HEK293 (cell line): Measurements from ENCODE around the gene HDHD2.
A peak's percentile ranks its signal among the peaks of the same experiment; 100 is the strongest.

ENCODE experiments used
- CTCF ChIA-PET: fragments of 350-600 bp; formaldehyde crosslinking; extraction: SDS; loops from one replicate; lab custom pipeline; 2021; ENCODE audit warnings: antibody characterized with exemption; lab: Yijun Ruan, JAX
- POLR2A ChIA-PET: fragments of 300-600 bp; formaldehyde crosslinking; extraction: SDS; loops from one replicate; lab custom pipeline; 2020; ENCODE audit warnings: antibody characterized with exemption, inconsistent platforms; lab: Yijun Ruan, JAX
- H3K27ac ChIP-seq: fragments of 200-500 bp; sonication (Bioruptor generic); 2 replicates; pipeline ENCODE4 v1.5.1; 2014; ENCODE audit warnings: low read depth, low read length, control low read depth, inconsistent platforms; ENCODE audit errors: extremely low read depth
- H3K36me3 ChIP-seq, 2 experiments: fragments of 200-500 bp in 1 of 2; sonication (Bioruptor generic) in 1 of 2; 1 replicate in 1 of 2; 2 replicates in 1 of 2; pipeline ENCODE4 v1.5.1; 2014 to 2017; ENCODE audit warnings: inconsistent platforms in 2 of 2, low read length in 2 of 2; ENCODE audit not compliant: control insufficient read depth in 2 of 2, insufficient read depth in 1 of 2
- H3K4me1 ChIP-seq: fragments of 200-500 bp; sonication (Bioruptor generic); 2 replicates; pipeline ENCODE4 v1.5.1; 2014; ENCODE audit warnings: mild to moderate bottlenecking, low read length, inconsistent platforms; ENCODE audit not compliant: control insufficient read depth, insufficient read depth
- H3K4me3 ChIP-seq: 2 replicates; pipeline ENCODE4 v1.5.1; 2011; ENCODE audit warnings: low read depth, mild to moderate bottlenecking, control low read depth, low read length, moderate library complexity
- H3K9me3 ChIP-seq: fragments of 200-500 bp; sonication (Bioruptor generic); 2 replicates; pipeline ENCODE4 v1.5.1; 2014; ENCODE audit warnings: low read depth, low read length, inconsistent platforms; ENCODE audit not compliant: control insufficient read depth, insufficient read depth
- EGR2 ChIP-seq: fragments of 450-650 bp; formaldehyde crosslinking; IDR thresholded peaks from 2 replicates; pipeline ENCODE4 v1.5.1; 2016; ENCODE audit warnings: low read depth, missing biosample characterization, missing genetic modification characterization
- FEZF1 ChIP-seq: fragments of 450-650 bp; formaldehyde crosslinking; IDR thresholded peaks from 2 replicates; pipeline ENCODE4 v1.5.1; 2016; ENCODE audit warnings: missing biosample characterization, missing genetic modification characterization
- KLF9 ChIP-seq: fragments of 450-650 bp; formaldehyde crosslinking; IDR thresholded peaks from 2 replicates; pipeline ENCODE4 v1.5.1; 2016; ENCODE audit warnings: missing biosample characterization, missing genetic modification characterization, low read depth
- OSR2 ChIP-seq: fragments of 450-650 bp; formaldehyde crosslinking; IDR thresholded peaks from 2 replicates; pipeline ENCODE4 v1.5.1; 2016; ENCODE audit warnings: missing biosample characterization, missing genetic modification characterization
- OVOL3 ChIP-seq: fragments of 450-650 bp; formaldehyde crosslinking; IDR thresholded peaks from 2 replicates; pipeline ENCODE4 v1.5.1; 2016; ENCODE audit warnings: missing biosample characterization, missing genetic modification characterization
- PRDM6 ChIP-seq: fragments of 450-650 bp; formaldehyde crosslinking; IDR thresholded peaks from 2 replicates; pipeline ENCODE4 v1.5.1; 2017; ENCODE audit warnings: missing biosample characterization, missing genetic modification characterization
- REST ChIP-seq: fragments of 450-650 bp; formaldehyde crosslinking; IDR thresholded peaks from 2 replicates; pipeline ENCODE4 v1.5.1; 2016; ENCODE audit warnings: missing biosample characterization, missing genetic modification characterization
- SP3 ChIP-seq: fragments of 450-650 bp; formaldehyde crosslinking; IDR thresholded peaks from 2 replicates; pipeline ENCODE4 v1.5.1; 2016; ENCODE audit warnings: missing biosample characterization, missing genetic modification characterization
- ZNF175 ChIP-seq: fragments of 450-650 bp; formaldehyde crosslinking; IDR thresholded peaks from 2 replicates; pipeline ENCODE4 v1.5.1; 2016; ENCODE audit warnings: missing biosample characterization, missing genetic modification characterization
- ZNF341 ChIP-seq: fragments of 450-650 bp; formaldehyde crosslinking; IDR thresholded peaks from 2 replicates; pipeline ENCODE4; 2016; ENCODE audit warnings: low read depth, missing biosample characterization, missing genetic modification characterization
- ZNF398 ChIP-seq: fragments of 450-650 bp; formaldehyde crosslinking; IDR thresholded peaks from 2 replicates; pipeline ENCODE4 v1.5.1; 2017; ENCODE audit warnings: missing biosample characterization, missing genetic modification characterization
- ZNF426 ChIP-seq: fragments of 450-650 bp; formaldehyde crosslinking; IDR thresholded peaks from 2 replicates; pipeline ENCODE4 v1.5.1; 2017; ENCODE audit warnings: missing biosample characterization, missing genetic modification characterization, mild to moderate bottlenecking, inconsistent platforms, moderate library complexity
- ZNF530 ChIP-seq: fragments of 450-650 bp; formaldehyde crosslinking; IDR thresholded peaks from 2 replicates; pipeline ENCODE4 v1.5.1; 2016; ENCODE audit warnings: low read depth, missing biosample characterization, missing genetic modification characterization
- ZNF561 ChIP-seq: fragments of 450-650 bp; IDR thresholded peaks from 2 replicates; pipeline ENCODE4 v1.5.1; 2018; ENCODE audit warnings: missing biosample characterization, missing genetic modification characterization, borderline replicate concordance
- ZNF677 ChIP-seq: fragments of 450-650 bp; IDR thresholded peaks from 2 replicates; pipeline ENCODE4 v1.5.0; 2018; ENCODE audit warnings: missing biosample characterization, mild to moderate bottlenecking, missing genetic modification characterization, moderate library complexity
- ZNF701 ChIP-seq: fragments of 450-650 bp; formaldehyde crosslinking; IDR thresholded peaks from 2 replicates; pipeline ENCODE4 v1.5.1; 2016; ENCODE audit warnings: missing biosample characterization, missing genetic modification characterization

HDHD2 gene

GRCh38 chr18:47168913-47169312 is 18.6 kb upstream of the HDHD2 start (continued):
- TF ChIP-seq REST: no peak
- TF ChIP-seq EGR2 (tag by site-specific recombination): no peak
- no peak for TF ChIP-seq ZNF530 (tag by site-specific recombination)
- TF ChIP-seq, all 188 proteins: peak for 0

GRCh38 chr18:47168509-47168908 is 18.2 kb upstream of the HDHD2 start:
- POLR2A ChIA-PET: interaction anchor here (3.0 kb wide), 1 partner anchor 18 kb away, joined by 13 read pairs; the partner anchor contains the start of gene HDHD2
- H3K36me3 ChIP-seq: peaks cover 0 to 4% of the 10 kb centered on the region in 2 experiments; a peak in 1 of 3 replicates
- TF ChIP-seq ZNF701 (tag by site-specific recombination): no peak
- no peak for TF ChIP-seq SP3 (tag by site-specific recombination)
- TF ChIP-seq, all 188 proteins: peak for 0
- H3K4me1 ChIP-seq: peaks cover 7% of the 10 kb centered on the region
- no peak overlapping the region for H3K27ac ChIP-seq
- no peak overlapping the region for H3K4me3 ChIP-seq
- no peaks in the 10 kb centered on the region for H3K9me3 ChIP-seq
- CTCF ChIA-PET: interaction anchor here (0.6 to 1.5 kb wide), 5 partner anchors 12 to 1224 kb away, joined by 3 to 6 read pairs (median 3); no protein-coding TSS in a partner anchor

- ChIA-PET CTCF (no interaction called here), POLR2A (interaction anchor here (2.1 to 3.0 kb wide), 2 partner anchors 16 kb away, joined by 10 to 13 read pairs; partner anchors contain the start of gene HDHD2)
- TF ChIP-seq FEZF1 (peak; percentile 71; the same call in 1 of the 2 replicates), OSR2 (tag by site-specific recombination) (no peak), PRDM6 (tag by site-specific recombination) (0 out of 2 replicates have a peak, but pooled peaks have one; percentile 12)
- no peaks in the 10 kb centered on the region; a peak in 1 of 3 replicates for H3K36me3 ChIP-seq
- no peak overlapping the region for H3K4me3 ChIP-seq
- H3K9me3 ChIP-seq: no peaks in the 10 kb centered on the region
- peaks cover 7% of the 10 kb centered on the region for H3K4me1 ChIP-seq
- no peak overlapping the region for H3K27ac ChIP-seq
Measured at GRCh38 chr18:47166294-47166693, 16.0 kb upstream of the HDHD2 start.

- H3K4me1 ChIP-seq: peaks cover 11% of the 10 kb centered on the region
- H3K27ac ChIP-seq: no peak overlapping the region
- H3K36me3 ChIP-seq: no peaks in the 10 kb centered on the region; a peak in 1 of 3 replicates
- no peaks in the 10 kb centered on the region for H3K9me3 ChIP-seq
- TF ChIP-seq ZNF677 (tag by site-specific recombination): no peak
- TF ChIP-seq ZNF175: no peak
- TF ChIP-seq ZNF426: no peak
- TF ChIP-seq ZNF561 (tag by site-specific recombination): no peak
- TF ChIP-seq KLF9: no peak
- no peak for TF ChIP-seq SP3 (tag by site-specific recombination)
- no peak for TF ChIP-seq OVOL3
- TF ChIP-seq ZNF398 (tag by site-specific recombination): no peak
- TF ChIP-seq ZNF341 (tag by site-specific recombination): no peak
- no peak overlapping the region for H3K4me3 ChIP-seq
- ChIA-PET POLR2A (interaction anchor here (1.0 to 1.9 kb wide), 2 partner anchors 12 to 13 kb away, joined by 3 to 9 read pairs; partner anchors contain the start of gene HDHD2), CTCF (no interaction called here)
Measured at GRCh38 chr18:47163241-47163640, 12.9 kb upstream of the HDHD2 start.
